Suprapubic skin (tissue), 4 donors: ENCODE data around the gene BAZ2B.

ENCODE experiments used
- POLR2A ChIP-seq, 2 donors: fragments of 450-650 bp; IDR thresholded peaks; one replicate each; pipeline ENCODE4 v1.6.1; 2017; ENCODE audit warnings: antibody characterized with exemption in 2 of 2, mild to moderate bottlenecking in 2 of 2, moderate library complexity in 2 of 2
- POLR2AphosphoS5 ChIP-seq, 3 donors: sonication (generic); formaldehyde crosslinking; IDR thresholded peaks; one replicate each; pipeline ENCODE4 v1.6.1; 2017; ENCODE audit warnings: antibody characterized with exemption in 3 of 3

DNA sequence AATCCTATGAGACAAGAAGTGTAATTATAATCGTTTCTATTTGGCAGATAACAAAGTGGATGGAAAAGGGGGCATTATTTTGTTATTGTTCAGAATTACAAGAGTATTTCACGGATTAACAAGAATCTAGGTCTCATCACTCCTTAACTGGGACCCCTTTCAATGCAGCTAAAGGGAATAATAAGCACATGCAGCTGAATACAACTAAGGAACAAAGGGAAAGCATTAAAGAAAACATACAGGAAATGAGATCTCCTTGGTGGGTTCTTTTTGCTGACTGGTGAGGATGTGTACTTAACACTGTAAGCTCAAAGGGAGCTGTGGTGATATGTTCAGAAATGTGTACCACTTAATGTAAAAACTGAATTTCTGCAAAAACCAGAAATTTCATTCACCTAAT lies 189.3 kb downstream of the BAZ2B start:
- TF ChIP-seq POLR2AphosphoS5 (IDR thresholded peaks at IDR 0.05), result no peak
- TF ChIP-seq POLR2A (IDR thresholded peaks at IDR 0.05), result no peak
